Measurements from ENCODE around the gene ADAMTS20.
"Not testable (repeated sequence)": the region's sequence is repeated elsewhere in the genome, so short reads cannot be mapped to it uniquely, and the experiment has no call there.

ADAMTS20 gene

DNA sequence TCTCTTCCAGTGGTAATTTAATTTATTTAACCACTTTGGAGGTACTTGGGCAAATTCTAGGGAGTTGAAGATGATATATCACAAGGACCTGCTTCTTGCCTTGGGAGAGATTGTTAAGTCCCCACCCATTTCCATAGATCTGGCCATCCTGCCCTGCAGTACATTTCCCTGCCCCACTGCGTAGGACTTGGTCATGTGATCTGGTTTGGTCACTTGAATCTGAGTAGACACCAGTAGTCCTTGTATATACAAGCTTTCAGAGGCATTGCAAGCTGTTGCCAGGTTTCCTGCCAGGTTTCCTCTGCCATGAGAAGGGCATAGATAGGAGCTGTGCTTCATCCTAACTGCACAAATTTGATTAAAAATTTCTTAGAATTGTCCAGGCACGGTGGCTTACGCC lies 200.0 kb downstream of the ADAMTS20 start:
- no peak overlapping the region for H3K9ac ChIP-seq (ENCODE audit: low read depth, low read length)

DNA sequence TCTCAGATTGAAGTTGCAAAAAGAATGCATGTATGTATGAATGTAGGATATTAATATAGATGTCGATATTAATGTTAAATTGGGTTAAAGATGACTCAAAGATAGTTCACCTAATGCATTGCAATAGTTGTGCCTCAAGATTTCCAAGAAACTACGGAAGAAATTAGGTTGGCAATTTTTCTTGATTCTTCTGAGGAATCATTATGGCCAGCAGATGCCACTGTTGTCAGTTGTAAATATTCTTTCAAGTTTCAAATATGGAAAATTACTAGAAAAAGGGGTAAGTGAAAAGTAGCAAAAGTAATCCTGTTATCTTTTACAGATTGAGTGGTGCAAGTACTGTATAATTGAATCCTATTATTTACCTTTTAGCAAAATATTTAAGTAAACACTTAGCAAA lies 202.1 kb downstream of the ADAMTS20 start:
- Histone ChIP-seq H3K36me3 (ENCODE audit: insufficient read depth, low read depth, low read length) (no peaks in the 10 kb centered on the region), H3K27me3 (ENCODE audit: insufficient read depth, low read length) (no peaks in the 10 kb centered on the region), H3K9ac (ENCODE audit: low read depth, low read length) (no peak overlapping the region), H3K9me3 (ENCODE audit: insufficient read depth, low read depth, low read length) (peaks cover 12% of the 10 kb centered on the region; the same call in 1 of the 2 replicates), H3K27ac (ENCODE audit: low read length) (no peak overlapping the region), H3K4me3 (ENCODE audit: low read length) (no peak overlapping the region), H3K4me1 (ENCODE audit: insufficient read depth, low read length) (no peaks in the 10 kb centered on the region)

More for the DNA sequence above, 200.0 kb downstream of the ADAMTS20 start:
- Histone ChIP-seq H3K9me3 (ENCODE audit: insufficient read depth, low read depth, low read length) (no peaks in the 10 kb centered on the region), H3K36me3 (ENCODE audit: insufficient read depth, low read depth, low read length) (no peaks in the 10 kb centered on the region), H3K27me3 (ENCODE audit: insufficient read depth, low read length) (no peaks in the 10 kb centered on the region), H3K4me3 (ENCODE audit: low read length) (no peak overlapping the region), H3K4me1 (ENCODE audit: insufficient read depth, low read length) (no peaks in the 10 kb centered on the region), H3K27ac (ENCODE audit: low read length) (no peak overlapping the region)

DNA sequence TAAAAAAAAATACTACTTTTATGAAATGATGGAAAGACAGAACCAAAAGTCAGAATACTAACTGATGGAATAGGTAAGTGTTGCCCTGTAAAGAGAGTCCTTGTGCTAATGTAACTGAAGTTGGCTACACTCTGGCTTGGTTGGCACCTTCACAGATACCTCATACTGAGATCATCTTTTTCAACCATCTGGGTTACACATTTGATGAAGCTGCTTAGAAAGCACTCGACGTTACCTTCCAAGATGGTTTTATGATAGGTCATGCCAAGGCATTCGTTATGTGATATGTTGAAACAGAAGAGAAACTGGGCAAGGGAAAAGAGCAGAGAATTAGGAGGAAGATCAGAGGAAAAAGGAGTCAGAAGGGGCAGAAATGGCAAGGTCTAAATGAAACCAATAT lies 203.8 kb downstream of the ADAMTS20 start:
- H3K9ac ChIP-seq (ENCODE audit: low read depth, low read length), result no peak overlapping the region
- no peak overlapping the region for H3K27ac ChIP-seq (ENCODE audit: low read length)
- no peak overlapping the region for H3K4me3 ChIP-seq (ENCODE audit: low read length)
- H3K36me3 ChIP-seq (ENCODE audit: insufficient read depth, low read depth, low read length), result no peaks in the 10 kb centered on the region
- H3K9me3 ChIP-seq (ENCODE audit: insufficient read depth, low read depth, low read length), result peaks cover 25% of the 10 kb centered on the region
- H3K27me3 ChIP-seq (ENCODE audit: insufficient read depth, low read length), result no peaks in the 10 kb centered on the region
- no peaks in the 10 kb centered on the region for H3K4me1 ChIP-seq (ENCODE audit: insufficient read depth, low read length)

DNA sequence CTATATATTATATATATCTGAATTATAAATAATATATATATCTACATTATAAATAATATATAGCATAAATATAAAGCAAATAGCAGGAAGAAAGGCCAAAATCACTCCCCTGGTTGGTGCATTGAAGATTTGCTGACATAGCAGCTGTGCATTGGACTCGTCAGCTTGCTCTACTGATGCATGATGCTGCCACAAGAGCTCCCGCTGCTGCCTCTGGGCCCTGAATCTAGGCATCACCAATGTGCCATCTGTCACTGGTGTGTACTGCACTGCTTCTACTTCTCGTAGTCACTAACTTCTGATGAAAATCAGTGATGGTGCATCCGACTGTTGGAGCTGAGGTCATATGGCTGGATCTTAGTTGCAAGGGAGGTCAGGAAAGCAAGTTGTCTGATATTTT lies 205.0 kb downstream of the ADAMTS20 start:
- Histone ChIP-seq H3K36me3 (ENCODE audit: insufficient read depth, low read depth, low read length) (no peaks in the 10 kb centered on the region), H3K4me1 (ENCODE audit: insufficient read depth, low read length) (no peaks in the 10 kb centered on the region), H3K4me3 (ENCODE audit: low read length) (no peak overlapping the region), H3K9me3 (ENCODE audit: insufficient read depth, low read depth, low read length) (peaks cover 25% of the 10 kb centered on the region), H3K9ac (ENCODE audit: low read depth, low read length) (no peak overlapping the region), H3K27ac (ENCODE audit: low read length) (no peak overlapping the region), H3K27me3 (ENCODE audit: insufficient read depth, low read length) (no peaks in the 10 kb centered on the region)

DNA sequence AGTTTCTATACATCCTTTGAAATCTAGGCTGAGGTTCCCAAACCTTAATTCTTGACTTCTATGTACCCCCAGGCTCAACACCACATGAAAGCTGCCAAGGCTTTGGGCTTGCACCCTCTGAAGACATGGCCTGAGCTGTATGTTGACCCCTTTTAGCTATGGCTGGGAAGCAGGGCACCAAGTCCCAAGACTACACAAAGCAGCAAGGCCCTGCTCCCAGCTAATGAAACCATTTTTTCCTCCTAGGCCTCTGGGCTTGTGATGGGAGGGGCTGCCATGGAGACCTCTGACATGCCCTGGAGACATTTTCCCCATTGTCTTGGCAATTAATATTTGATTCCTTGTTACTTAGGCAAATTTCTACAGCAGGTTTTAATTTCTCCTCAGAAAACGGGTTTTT lies 207.0 kb downstream of the ADAMTS20 start:
- no peaks in the 10 kb centered on the region for H3K4me1 ChIP-seq (ENCODE audit: insufficient read depth, low read length)
- H3K9me3 ChIP-seq (ENCODE audit: insufficient read depth, low read depth, low read length), result peaks cover 25% of the 10 kb centered on the region
- no peaks in the 10 kb centered on the region for H3K27me3 ChIP-seq (ENCODE audit: insufficient read depth, low read length)
- H3K4me3 ChIP-seq (ENCODE audit: low read length), result no peak overlapping the region
- H3K27ac ChIP-seq (ENCODE audit: low read length), result no peak overlapping the region
- H3K9ac ChIP-seq (ENCODE audit: low read depth, low read length), result no peak overlapping the region
- no peaks in the 10 kb centered on the region for H3K36me3 ChIP-seq (ENCODE audit: insufficient read depth, low read depth, low read length)

DNA sequence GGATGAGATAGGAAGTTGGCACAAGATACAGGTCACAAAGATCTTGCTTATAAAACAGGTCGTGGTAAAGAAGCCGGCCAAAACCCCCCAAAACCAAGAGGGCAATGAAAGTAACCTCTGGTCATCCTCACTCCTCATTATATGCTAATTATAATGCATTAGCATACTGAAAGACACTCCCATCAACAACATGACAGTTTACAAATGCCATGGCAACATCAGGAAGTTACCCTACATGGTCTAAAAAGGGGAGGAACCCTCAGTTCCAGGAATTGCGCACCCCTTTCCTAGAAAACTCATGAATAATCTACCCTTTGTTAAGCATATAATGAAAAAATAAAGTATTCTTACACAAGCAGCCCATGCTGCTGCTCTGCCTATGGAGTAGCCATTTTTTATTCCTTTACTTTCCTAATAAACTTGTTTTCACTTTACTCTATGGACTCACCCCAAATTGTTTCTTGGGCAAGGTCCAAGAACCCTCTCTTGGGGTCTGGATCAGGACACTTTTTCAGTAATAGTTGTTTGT lies 210.2 kb downstream of the ADAMTS20 start:
- H3K4me1 ChIP-seq (ENCODE audit: insufficient read depth, low read length), result peaks cover 10% of the 10 kb centered on the region; the same call in 1 of the 2 replicates
- not testable (repeated sequence) for H3K4me3 ChIP-seq (ENCODE audit: low read length); H3K27me3 ChIP-seq (ENCODE audit: insufficient read depth, low read length); H3K36me3 ChIP-seq (ENCODE audit: insufficient read depth, low read depth, low read length); H3K27ac ChIP-seq (ENCODE audit: low read length); H3K9ac ChIP-seq (ENCODE audit: low read depth, low read length)
- peaks cover 25% of the 10 kb centered on the region for H3K9me3 ChIP-seq (ENCODE audit: insufficient read depth, low read depth, low read length)

DNA sequence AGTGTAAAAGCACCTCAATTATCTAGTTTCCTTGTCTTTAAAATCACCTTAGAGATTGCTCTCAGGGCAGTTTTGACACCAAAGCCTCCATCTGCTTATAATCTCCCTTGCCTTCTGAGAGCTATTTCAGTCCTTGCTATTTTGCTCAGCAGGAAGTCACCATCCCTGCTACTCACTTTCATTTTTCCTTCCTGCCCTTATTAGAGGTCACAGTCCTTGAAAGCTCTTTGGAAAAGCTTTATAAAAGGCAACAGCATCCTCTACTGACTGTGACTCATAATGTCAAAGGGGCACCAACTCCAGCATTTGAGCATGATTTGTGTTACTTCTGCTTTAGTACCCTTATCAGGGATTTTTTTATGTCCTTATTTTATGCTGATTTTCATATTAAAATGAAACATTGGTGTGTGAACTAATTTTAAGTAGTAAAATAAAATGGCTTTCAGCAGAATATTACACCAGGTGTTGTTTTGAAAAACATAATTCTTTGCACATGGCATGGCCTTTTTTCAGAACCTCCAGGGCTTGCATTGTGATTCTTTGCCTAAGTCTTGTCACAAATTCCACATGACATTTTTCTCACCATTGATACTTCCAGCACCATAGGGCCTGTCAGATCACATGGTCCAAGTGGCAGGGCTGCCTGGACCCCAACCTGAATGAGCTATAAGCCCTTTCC lies 213.0 kb downstream of the ADAMTS20 start:
- no peaks in the 10 kb centered on the region for H3K36me3 ChIP-seq (ENCODE audit: insufficient read depth, low read depth, low read length)
- no peak overlapping the region for H3K9ac ChIP-seq (ENCODE audit: low read depth, low read length)
- no peak overlapping the region for H3K4me3 ChIP-seq (ENCODE audit: low read length)
- peaks cover 10% of the 10 kb centered on the region; the same call in 1 of the 2 replicates for H3K4me1 ChIP-seq (ENCODE audit: insufficient read depth, low read length)
- H3K27ac ChIP-seq (ENCODE audit: low read length), result no peak overlapping the region
- H3K9me3 ChIP-seq (ENCODE audit: insufficient read depth, low read depth, low read length), result peaks cover 4% of the 10 kb centered on the region; the same call in 1 of the 2 replicates
- no peaks in the 10 kb centered on the region for H3K27me3 ChIP-seq (ENCODE audit: insufficient read depth, low read length)

DNA sequence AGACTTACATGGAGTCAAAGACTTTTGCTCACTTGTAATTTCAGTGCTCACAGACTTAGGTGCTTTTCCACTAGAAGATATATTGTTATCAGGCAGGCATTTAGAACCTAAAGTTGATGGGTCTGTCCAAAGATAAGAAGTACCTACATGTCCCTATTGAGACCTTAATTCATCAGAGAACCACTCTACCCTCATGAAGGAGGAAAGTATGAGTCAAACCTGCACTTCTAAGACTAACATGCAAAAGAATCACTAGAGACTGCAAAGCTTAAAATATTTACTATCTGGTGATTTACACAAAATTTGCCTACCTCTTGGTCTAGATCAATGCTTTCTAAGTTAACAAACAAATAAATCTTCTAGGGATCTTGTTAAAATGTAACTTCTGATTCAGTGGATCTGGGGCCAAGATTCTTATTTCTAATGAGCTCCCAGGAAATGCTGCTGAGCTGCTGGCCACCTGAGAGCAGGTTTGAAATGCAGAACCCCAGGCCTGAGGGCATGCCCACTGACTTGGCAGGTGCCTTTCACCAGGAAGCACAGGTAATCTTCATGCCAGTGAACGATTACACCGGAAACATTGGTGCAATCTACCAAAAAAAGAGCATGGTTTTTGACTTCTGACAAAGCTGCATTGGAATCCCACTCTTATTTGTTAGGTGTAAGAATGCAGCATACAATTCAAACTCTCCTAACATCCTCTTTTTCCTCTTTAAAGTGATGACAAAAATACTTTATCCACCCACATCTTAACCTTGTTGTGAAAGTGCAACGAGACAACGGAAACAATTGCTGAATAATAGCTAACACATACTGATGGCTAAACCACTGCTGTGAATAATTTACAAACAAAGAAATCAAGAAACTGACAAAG lies 214.2 kb downstream of the ADAMTS20 start:
- Histone ChIP-seq H3K27ac (ENCODE audit: low read length) (no peak overlapping the region), H3K27me3 (ENCODE audit: insufficient read depth, low read length) (no peaks in the 10 kb centered on the region), H3K36me3 (ENCODE audit: insufficient read depth, low read depth, low read length) (no peaks in the 10 kb centered on the region)

DNA sequence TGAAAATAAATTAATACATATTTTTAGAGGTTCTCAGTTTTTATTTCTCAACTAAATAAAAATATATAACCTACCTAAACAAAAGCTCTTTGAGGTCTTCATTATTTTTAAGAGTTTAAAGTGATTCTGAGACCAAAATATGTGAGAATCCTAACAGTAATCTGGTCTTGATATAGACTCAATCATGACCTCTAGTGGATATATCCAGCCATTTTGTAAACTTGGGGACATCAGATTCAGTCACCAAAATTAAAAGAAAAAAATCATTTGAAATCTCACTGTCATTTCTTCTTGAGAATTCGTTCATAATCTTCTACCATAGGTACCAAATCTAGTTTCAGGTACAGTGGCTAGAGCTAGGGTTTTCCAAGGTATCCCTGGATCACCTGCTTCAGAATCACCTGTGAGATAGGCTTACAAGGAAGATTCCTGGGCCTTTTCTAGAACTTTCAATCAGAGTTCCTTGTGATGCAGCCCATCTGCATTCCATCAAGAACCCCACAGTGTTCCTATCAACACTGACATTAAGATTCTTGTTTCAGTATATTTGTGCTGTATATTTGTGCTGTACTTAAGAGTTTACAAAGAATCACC lies 214.9 kb downstream of the ADAMTS20 start:
- Histone ChIP-seq H3K4me3 (ENCODE audit: low read length) (no peak overlapping the region), H3K9ac (ENCODE audit: low read depth, low read length) (no peak overlapping the region), H3K4me1 (ENCODE audit: insufficient read depth, low read length) (peaks cover 10% of the 10 kb centered on the region; the same call in 1 of the 2 replicates), H3K27ac (ENCODE audit: low read length) (no peak overlapping the region), H3K9me3 (ENCODE audit: insufficient read depth, low read depth, low read length) (no peaks in the 10 kb centered on the region), H3K27me3 (ENCODE audit: insufficient read depth, low read length) (no peaks in the 10 kb centered on the region), H3K36me3 (ENCODE audit: insufficient read depth, low read depth, low read length) (no peaks in the 10 kb centered on the region)

More for the DNA sequence above, 214.2 kb downstream of the ADAMTS20 start:
- no peak overlapping the region for H3K4me3 ChIP-seq (ENCODE audit: low read length)
- H3K9me3 ChIP-seq (ENCODE audit: insufficient read depth, low read depth, low read length), result no peaks in the 10 kb centered on the region
- no peak overlapping the region for H3K9ac ChIP-seq (ENCODE audit: low read depth, low read length)
- H3K4me1 ChIP-seq (ENCODE audit: insufficient read depth, low read length), result peaks cover 10% of the 10 kb centered on the region; the same call in 1 of the 2 replicates

DNA sequence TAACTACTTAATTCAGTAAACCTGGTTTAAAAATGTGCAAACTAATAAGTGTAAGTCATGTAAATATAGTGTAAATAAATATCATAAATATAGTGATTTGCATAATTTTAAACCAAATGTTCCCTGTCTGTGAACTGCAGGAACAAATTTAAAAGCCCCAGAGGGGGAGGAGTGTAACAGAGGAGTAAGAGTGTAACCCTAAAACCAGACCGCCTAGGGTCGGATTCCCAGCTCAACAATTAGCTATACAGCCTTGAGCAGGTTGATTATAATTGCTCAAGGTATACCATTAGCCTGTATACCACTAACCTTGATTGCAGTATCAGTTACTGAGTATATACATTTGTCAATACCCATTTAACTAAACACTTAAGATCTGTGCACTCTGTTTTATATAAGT lies 218.4 kb downstream of the ADAMTS20 start:
- no peaks in the 10 kb centered on the region; the same call in 1 of the 2 replicates for H3K9me3 ChIP-seq (ENCODE audit: insufficient read depth, low read depth, low read length)
- no peaks in the 10 kb centered on the region for H3K36me3 ChIP-seq (ENCODE audit: insufficient read depth, low read depth, low read length)
- H3K27ac ChIP-seq (ENCODE audit: low read length), result no peak overlapping the region
- no peak overlapping the region for H3K9ac ChIP-seq (ENCODE audit: low read depth, low read length)
- H3K27me3 ChIP-seq (ENCODE audit: insufficient read depth, low read length), result no peaks in the 10 kb centered on the region
- peaks cover 8% of the 10 kb centered on the region; the same call in 1 of the 2 replicates for H3K4me1 ChIP-seq (ENCODE audit: insufficient read depth, low read length)
- H3K4me3 ChIP-seq (ENCODE audit: low read length), result no peak overlapping the region

DNA sequence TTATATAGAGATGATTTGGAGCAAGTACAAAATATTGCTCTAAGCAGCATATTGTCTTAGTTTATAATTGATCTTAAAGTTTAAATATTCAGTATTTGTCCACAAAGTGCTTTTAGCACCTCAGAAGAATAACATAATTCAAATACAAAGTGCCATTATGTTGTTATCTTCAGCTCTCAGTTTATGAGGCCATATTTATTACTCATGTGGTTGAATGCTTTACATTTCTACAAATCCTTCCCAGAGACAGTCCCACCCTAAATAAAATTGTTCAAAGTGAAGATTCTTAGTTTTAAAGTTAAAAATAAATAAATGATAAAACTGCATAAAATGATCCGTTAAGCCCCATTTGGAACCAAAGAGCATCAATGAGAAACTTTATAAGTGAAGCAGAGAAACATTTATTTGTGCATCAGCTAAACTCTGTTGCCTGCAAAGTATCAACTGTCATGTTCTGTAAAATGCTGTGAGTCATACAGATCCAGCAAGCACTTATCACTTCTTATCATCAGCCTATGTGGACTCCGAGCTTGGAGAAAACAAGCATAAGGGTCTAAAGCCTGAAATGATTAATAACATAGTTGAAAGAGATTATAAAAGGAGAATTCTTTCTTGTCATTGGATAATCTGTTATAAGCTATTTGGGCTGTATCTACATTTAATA lies 218.9 kb downstream of the ADAMTS20 start:
- H3K27me3 ChIP-seq (ENCODE audit: insufficient read depth, low read length), result no peaks in the 10 kb centered on the region
- H3K36me3 ChIP-seq (ENCODE audit: insufficient read depth, low read depth, low read length), result no peaks in the 10 kb centered on the region
- no peak overlapping the region for H3K4me3 ChIP-seq (ENCODE audit: low read length)
- H3K27ac ChIP-seq (ENCODE audit: low read length), result no peak overlapping the region
- H3K9me3 ChIP-seq (ENCODE audit: insufficient read depth, low read depth, low read length), result no peaks in the 10 kb centered on the region; the same call in 1 of the 2 replicates
- 0 out of 2 replicates have a peak, but pooled peaks cover 3% of the 10 kb centered on the region for H3K4me1 ChIP-seq (ENCODE audit: insufficient read depth, low read length)
- no peak overlapping the region for H3K9ac ChIP-seq (ENCODE audit: low read depth, low read length)

All from iPS-20b (cell line).